ENCODE results near the gene TCN2. TPM values are rescaled to one million over a fixed set of nuclear protein-coding genes. Genes with fewer than 3 reads are reported as not detected.
"Not testable (repeated sequence)": the region's sequence is repeated elsewhere in the genome, so short reads cannot be mapped to it uniquely, and the experiment has no call there.

Gene TCN2
- total RNA-seq, 1 donor from 2014 or later = 15.5 TPM

DNA sequence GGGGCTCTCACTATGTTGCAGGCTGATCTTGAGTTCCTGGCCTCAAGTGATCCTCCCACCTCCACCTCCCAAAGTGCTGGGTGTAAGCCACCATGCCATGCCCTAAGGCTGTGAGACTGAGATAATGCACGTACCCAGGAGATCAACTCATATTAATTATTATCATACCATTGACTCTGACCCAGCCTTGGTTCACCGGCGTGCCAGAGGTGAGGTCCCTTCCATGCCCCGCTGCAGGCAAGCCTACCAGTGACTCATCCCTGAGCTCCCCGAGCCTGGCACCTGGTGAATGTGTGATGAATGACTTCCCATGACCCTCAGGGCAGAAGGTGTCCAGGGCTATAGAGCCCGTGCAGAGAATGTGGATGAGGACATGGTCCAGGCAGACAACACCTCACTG lies 44.6 kb upstream of the TCN2 start:
- DNase-seq (ENCODE audit: low spot score in 2 of 2, unreplicated experiment in 2 of 2) = no peak
- Mint-ChIP-seq H3K4me3 (no peak overlapping the region), H3K27me3 (ENCODE audit: low read depth) (peaks cover 10% of the 10 kb centered on the region), H3K36me3 (no peaks in the 10 kb centered on the region), H3K27ac (no peak overlapping the region), H3K4me1 (no peaks in the 10 kb centered on the region), H3K9me3 (no peaks in the 10 kb centered on the region)
- TF ChIP-seq CTCF (IDR thresholded peaks at IDR 0.05; ENCODE audit: unreplicated experiment) = no peak

- no peak for TF ChIP-seq CTCF (IDR thresholded peaks at IDR 0.05; ENCODE audit: unreplicated experiment)
- Mint-ChIP-seq H3K27me3 (ENCODE audit: low read depth) (peaks cover 20% of the 10 kb centered on the region), H3K9me3 (peaks cover 4% of the 10 kb centered on the region), H3K4me1 (no peaks in the 10 kb centered on the region), H3K4me3 (no peak overlapping the region), H3K36me3 (no peaks in the 10 kb centered on the region), H3K27ac (no peak overlapping the region)
- no peak for DNase-seq (ENCODE audit: low spot score in 2 of 2, unreplicated experiment in 2 of 2)
Measured at GRCh38 chr22:30564045-30564760, 42.8 kb upstream of the TCN2 start.

DNA sequence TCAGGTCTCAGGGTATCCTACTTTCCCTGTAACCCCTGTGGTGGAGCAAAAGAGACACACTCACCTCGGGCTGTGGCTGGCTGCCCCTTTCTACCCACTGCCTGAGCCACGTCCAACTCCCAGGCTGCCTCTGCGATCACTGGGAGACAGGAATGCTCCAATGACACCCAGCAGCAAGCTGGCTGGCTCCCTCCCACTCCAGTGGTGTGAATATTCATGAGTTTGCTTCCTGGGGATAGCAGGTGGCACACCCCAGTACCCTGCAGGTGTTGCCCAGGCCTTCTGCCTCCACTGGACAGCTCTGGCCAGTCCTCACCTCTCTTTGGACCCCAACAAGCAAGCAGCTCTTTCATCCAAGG lies 42.2 kb upstream of the TCN2 start:
- Mint-ChIP-seq H3K36me3 (no peaks in the 10 kb centered on the region), H3K27me3 (ENCODE audit: low read depth) (peaks cover 24% of the 10 kb centered on the region), H3K4me1 (no peaks in the 10 kb centered on the region), H3K9me3 (peaks cover 4% of the 10 kb centered on the region), H3K4me3 (no peak overlapping the region), H3K27ac (no peak overlapping the region)
- DNase-seq (ENCODE audit: low spot score in 2 of 2, unreplicated experiment in 2 of 2) = no peak
- TF ChIP-seq CTCF (IDR thresholded peaks at IDR 0.05; ENCODE audit: unreplicated experiment) = no peak

DNA sequence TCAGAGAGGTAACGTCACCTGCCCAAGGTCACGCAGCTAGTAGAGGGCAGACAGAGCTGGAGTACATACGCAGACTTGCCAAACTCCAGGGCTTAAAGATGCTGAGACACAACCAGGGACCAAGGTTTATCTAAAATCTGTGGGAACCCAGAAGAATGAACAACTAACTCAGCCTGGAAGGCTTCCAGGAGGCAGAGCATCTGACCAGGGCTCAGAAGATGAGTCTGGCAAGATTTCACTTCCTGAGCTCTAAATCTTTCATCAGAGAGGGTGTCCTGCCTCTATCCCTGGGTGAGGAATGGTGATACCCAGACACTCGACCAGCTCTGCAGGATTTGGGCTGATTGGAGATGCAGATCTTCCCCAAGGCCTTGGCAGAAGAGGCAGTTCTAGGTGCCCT lies 41.6 kb upstream of the TCN2 start:
- DNase-seq (ENCODE audit: low spot score in 2 of 2, unreplicated experiment in 2 of 2) = no peak
- no peaks in the 10 kb centered on the region for H3K36me3 Mint-ChIP-seq
- H3K27ac Mint-ChIP-seq = no peak overlapping the region
- H3K9me3 Mint-ChIP-seq = peaks cover 4% of the 10 kb centered on the region
- peaks cover 29% of the 10 kb centered on the region for H3K27me3 Mint-ChIP-seq (ENCODE audit: low read depth)
- TF ChIP-seq CTCF (IDR thresholded peaks at IDR 0.05; ENCODE audit: unreplicated experiment) = no peak
- H3K4me1 Mint-ChIP-seq = no peaks in the 10 kb centered on the region
- H3K4me3 Mint-ChIP-seq = no peak overlapping the region

- no peak overlapping the region for H3K4me3 Mint-ChIP-seq
- no peaks in the 10 kb centered on the region for H3K4me1 Mint-ChIP-seq
- DNase-seq (ENCODE audit: low spot score in 2 of 2, unreplicated experiment in 2 of 2) = no peak
- peaks cover 34% of the 10 kb centered on the region for H3K27me3 Mint-ChIP-seq (ENCODE audit: low read depth)
- TF ChIP-seq CTCF (IDR thresholded peaks at IDR 0.05; ENCODE audit: unreplicated experiment) = no peak
- no peak overlapping the region for H3K27ac Mint-ChIP-seq
- H3K9me3 Mint-ChIP-seq = peaks cover 4% of the 10 kb centered on the region
- no peaks in the 10 kb centered on the region for H3K36me3 Mint-ChIP-seq
Measured at GRCh38 chr22:30566125-30566524, 40.8 kb upstream of the TCN2 start.

DNA sequence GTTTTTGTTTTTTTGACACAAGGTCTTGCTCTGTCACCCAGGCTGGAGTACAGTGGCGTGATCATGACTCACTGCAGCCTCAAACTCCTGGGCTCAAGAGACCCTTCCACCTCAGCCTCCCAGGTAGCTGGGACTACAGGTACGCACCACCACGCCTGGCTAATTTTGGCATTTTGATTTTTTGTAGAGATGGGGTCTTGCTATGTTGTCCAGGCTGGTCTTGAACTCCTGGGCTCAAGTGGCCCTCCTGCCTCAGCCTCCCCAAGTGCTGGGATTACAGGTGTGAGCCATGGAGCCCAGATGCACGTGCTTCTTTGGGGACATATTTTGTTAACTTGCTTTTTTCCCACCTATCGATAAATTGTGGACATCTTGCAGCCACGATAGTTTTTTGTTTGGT lies 39.7 kb upstream of the TCN2 start:
- not testable (repeated sequence) for H3K9me3 Mint-ChIP-seq; H3K36me3 Mint-ChIP-seq; DNase-seq (ENCODE audit: low spot score in 2 of 2, unreplicated experiment in 2 of 2); H3K4me1 Mint-ChIP-seq; H3K27ac Mint-ChIP-seq; H3K4me3 Mint-ChIP-seq
- peaks cover 41% of the 10 kb centered on the region for H3K27me3 Mint-ChIP-seq (ENCODE audit: low read depth)

Data from mesothelial cell of epicardium (in vitro differentiated cells).